ENCODE data around the gene HINT3. TPM values are rescaled to one million over a fixed set of nuclear protein-coding genes. Genes with fewer than 3 reads are reported as not detected.

The HINT3 gene
- total and polyA plus RNA-seq, 7 experiments from 2014 or later: 7.7 to 12.4 (median 9.5) TPM

DNA sequence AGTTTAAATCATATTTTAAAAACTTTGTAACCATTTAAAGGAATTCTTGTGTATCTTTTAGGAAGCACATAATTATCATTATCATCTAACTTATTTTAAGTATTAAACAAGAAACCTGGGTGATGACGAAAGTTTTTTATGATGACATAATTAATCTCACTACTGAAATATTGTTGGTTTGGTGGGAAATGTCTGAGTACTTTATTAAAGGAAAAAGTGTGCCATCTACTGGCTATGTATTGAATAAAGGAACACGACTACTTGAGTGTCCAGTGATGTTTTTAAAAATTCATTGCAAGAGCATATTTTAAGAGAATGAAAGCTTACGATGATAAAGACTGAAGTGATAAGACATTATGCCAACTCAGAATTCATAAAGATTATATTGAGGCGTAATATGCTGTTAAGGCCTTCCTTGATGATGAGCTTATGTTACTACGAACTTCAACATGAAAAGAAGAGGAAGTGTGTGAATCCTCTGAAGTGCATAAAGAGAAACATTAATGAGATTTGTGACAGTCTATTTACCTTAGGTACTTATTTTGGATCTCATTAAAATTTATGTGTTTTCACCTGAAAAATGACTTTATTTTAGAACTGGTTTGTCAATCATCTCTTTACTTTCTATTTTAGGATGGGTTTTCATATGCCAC lies 17.8 kb downstream of the HINT3 start:
- Histone ChIP-seq H3K36me3 (ENCODE audit: control insufficient read depth in 2 of 3, insufficient read depth in 3 of 3, low read length in 3 of 3) (peaks cover 0 to 10% (median 0%) of the 10 kb centered on the region in 3 experiments), H3K4me1 (ENCODE audit: control insufficient read depth in 2 of 2, insufficient read depth in 2 of 2, low read length in 2 of 2) (no peaks in the 10 kb centered on the region), H3K4me3 (ENCODE audit: low read length) (no peak overlapping the region), H3K9me3 (ENCODE audit: control insufficient read depth in 2 of 3, low read length in 3 of 3) (no peaks in the 10 kb centered on the region), H3K27ac (ENCODE audit: low read depth, low read length) (no peak overlapping the region), H3K27me3 (ENCODE audit: control insufficient read depth in 2 of 2, insufficient read depth in 2 of 2, low read length in 2 of 2) (no peaks in the 10 kb centered on the region)
- Mint-ChIP-seq H3K4me3 (peak overlapping the region in 3 of 10 donors; percentile 24 to 54 (median 32)), H3K27me3 (no peaks in the 10 kb centered on the region), H3K4me1 (peaks cover 3 to 13% (median 11%) of the 10 kb centered on the region in 7 donors), H3K27ac (peak overlapping the region in 7 of 9 donors; percentile 5 to 80 (median 46)), H3K9me3 (no peaks in the 10 kb centered on the region), H3K36me3 (peaks cover 0 to 16% (median 7%) of the 10 kb centered on the region in 5 donors)
- DNase-seq (peak in 6 of 9 donors; percentile 11 to 56 (median 43)), ATAC-seq (peak; percentile 80)
- CTCF ChIA-PET: interaction anchor here (0.6 to 2.0 kb wide), 14 partner anchors 11 to 664 kb away, joined by 3 to 9 read pairs (median 5); partner anchors contain the start of genes HINT3 and NCOA7
- POLR2A ChIA-PET: interaction anchor here (0.6 to 3.7 kb wide), 6 partner anchors 12 to 193 kb away, joined by 3 to 17 read pairs (median 4); partner anchors contain the start of genes NCOA7 and TRMT11
- intact Hi-C loops (cut with micrococcal nuclease): loop anchor here (1.0 to 2.0 kb wide), 10 partner anchors 18 to 782 kb away; partner anchors contain the start of gene HINT3 (in 1 of the 2)

- ChIA-PET POLR2A (no interaction called here), CTCF (no interaction called here)
- H3K36me3 ChIP-seq (ENCODE audit: control insufficient read depth in 2 of 3, insufficient read depth in 3 of 3, low read length in 3 of 3): peaks cover 0 to 4% (median 0%) of the 10 kb centered on the region in 3 experiments
- no peak for DNase-seq
- Mint-ChIP-seq H3K27me3 (no peaks in the 10 kb centered on the region), H3K4me1 (peaks cover 0 to 6% (median 5%) of the 10 kb centered on the region in 7 donors), H3K4me3 (no peak overlapping the region), H3K36me3 (peaks cover 0 to 12% (median 3%) of the 10 kb centered on the region in 5 donors), H3K9me3 (no peaks in the 10 kb centered on the region), H3K27ac (no peak overlapping the region)
- no peaks in the 10 kb centered on the region for H3K27me3 ChIP-seq (ENCODE audit: control insufficient read depth in 2 of 2, insufficient read depth in 2 of 2, low read length in 2 of 2)
- no peaks in the 10 kb centered on the region for H3K4me1 ChIP-seq (ENCODE audit: control insufficient read depth in 2 of 2, insufficient read depth in 2 of 2, low read length in 2 of 2)
- H3K4me3 ChIP-seq (ENCODE audit: low read length): no peak overlapping the region
- H3K27ac ChIP-seq (ENCODE audit: low read depth, low read length): no peak overlapping the region
- no peak for ATAC-seq
- H3K9me3 ChIP-seq (ENCODE audit: control insufficient read depth in 2 of 3, low read length in 3 of 3): no peaks in the 10 kb centered on the region
- intact Hi-C loops (cut with micrococcal nuclease): no loop called here
Measured at GRCh38 chr6:125979101-125979500, 22.5 kb downstream of the HINT3 start.

DNA sequence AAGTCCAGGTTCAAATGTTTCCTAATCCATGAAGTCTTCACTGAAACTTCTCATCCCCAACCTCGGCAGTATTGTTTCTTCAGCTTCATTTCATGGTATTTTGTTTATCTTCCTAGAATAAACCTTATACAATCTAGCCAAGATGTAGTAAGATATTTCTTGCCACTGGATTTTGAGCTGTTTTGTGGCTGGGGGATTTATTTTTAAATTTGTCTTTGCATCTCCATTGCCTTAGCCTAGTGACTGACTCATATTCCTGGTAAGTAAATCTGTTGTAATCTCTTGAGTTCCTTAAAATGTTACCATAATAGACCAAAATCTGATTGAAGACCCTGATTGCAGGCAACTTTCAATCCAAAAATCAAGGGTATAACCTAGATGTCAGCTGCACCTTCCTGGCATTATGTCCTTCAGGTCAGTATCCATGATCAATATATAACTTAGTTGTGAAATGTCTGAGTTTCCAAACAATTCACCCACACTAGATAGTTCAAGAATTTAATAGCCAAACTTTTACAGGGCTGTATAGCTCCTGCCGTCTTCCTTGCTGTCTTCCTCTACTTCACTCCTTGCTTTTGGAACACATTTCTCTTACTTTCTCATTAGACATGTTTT lies 25.1 kb downstream of the HINT3 start:
- intact Hi-C loops (cut with micrococcal nuclease): loop anchor here (10.0 kb wide), 2 partner anchors 827 to 1283 kb away; partner anchors contain the start of genes RNF146 (in 1 of the 2) and TPD52L1 (in 1 of the 2)
- peaks cover 5 to 7% of the 10 kb centered on the region in 2 donors for H3K4me1 ChIP-seq (ENCODE audit: control insufficient read depth in 2 of 2, insufficient read depth in 2 of 2, low read length in 2 of 2)
- no peak for DNase-seq
- CTCF ChIA-PET: interaction anchor here (0.5 to 1.5 kb wide), 3 partner anchors 10 to 123 kb away, joined by 3 to 4 read pairs (median 3); no protein-coding TSS in a partner anchor
- Mint-ChIP-seq H3K36me3 (peaks cover 0 to 12% (median 0%) of the 10 kb centered on the region in 5 donors), H3K27me3 (no peaks in the 10 kb centered on the region), H3K4me3 (no peak overlapping the region), H3K27ac (no peak overlapping the region), H3K4me1 (peaks cover 0 to 4% (median 0%) of the 10 kb centered on the region in 7 donors), H3K9me3 (no peaks in the 10 kb centered on the region)
- H3K36me3 ChIP-seq (ENCODE audit: control insufficient read depth in 2 of 3, insufficient read depth in 3 of 3, low read length in 3 of 3): peaks cover 0 to 6% (median 0%) of the 10 kb centered on the region in 3 experiments
- H3K27ac ChIP-seq (ENCODE audit: low read depth, low read length): no peak overlapping the region
- no peaks in the 10 kb centered on the region for H3K9me3 ChIP-seq (ENCODE audit: control insufficient read depth in 2 of 3, low read length in 3 of 3)
- H3K27me3 ChIP-seq (ENCODE audit: control insufficient read depth in 2 of 2, insufficient read depth in 2 of 2, low read length in 2 of 2): no peaks in the 10 kb centered on the region
- no peak overlapping the region for H3K4me3 ChIP-seq (ENCODE audit: low read length)
- no peak for ATAC-seq
- POLR2A ChIA-PET: interaction anchor here (1.1 to 1.4 kb wide), 2 partner anchors 25 to 191 kb away, joined by 5 read pairs; partner anchors contain the start of genes HINT3 and NCOA7

- peaks cover 0 to 4% (median 0%) of the 10 kb centered on the region in 7 donors for H3K4me1 Mint-ChIP-seq
- H3K36me3 ChIP-seq (ENCODE audit: control insufficient read depth in 2 of 3, insufficient read depth in 3 of 3, low read length in 3 of 3): peaks cover 0 to 7% (median 0%) of the 10 kb centered on the region in 3 experiments
- H3K4me3 Mint-ChIP-seq: no peak overlapping the region
- ChIA-PET POLR2A (no interaction called here), CTCF (no interaction called here)
- no peaks in the 10 kb centered on the region for H3K27me3 Mint-ChIP-seq
- no peaks in the 10 kb centered on the region for H3K9me3 Mint-ChIP-seq
- no peak overlapping the region for H3K27ac Mint-ChIP-seq
- H3K27ac ChIP-seq (ENCODE audit: low read depth, low read length): no peak overlapping the region
- H3K4me1 ChIP-seq (ENCODE audit: control insufficient read depth in 2 of 2, insufficient read depth in 2 of 2, low read length in 2 of 2): peaks cover 14 to 20% of the 10 kb centered on the region in 2 donors
- intact Hi-C loops (cut with micrococcal nuclease): loop anchor here (10.0 kb wide), 2 partner anchors 829 to 1281 kb away; partner anchors contain the start of genes RNF146 (in 1 of the 2) and TPD52L1 (in 1 of the 2)
- H3K27me3 ChIP-seq (ENCODE audit: control insufficient read depth in 2 of 2, insufficient read depth in 2 of 2, low read length in 2 of 2): no peaks in the 10 kb centered on the region
- H3K36me3 Mint-ChIP-seq: peaks cover 0 to 5% (median 0%) of the 10 kb centered on the region in 5 donors
- no peak for ATAC-seq
- no peak for DNase-seq
- no peaks in the 10 kb centered on the region for H3K9me3 ChIP-seq (ENCODE audit: control insufficient read depth in 2 of 3, low read length in 3 of 3)
- no peak overlapping the region for H3K4me3 ChIP-seq (ENCODE audit: low read length)
Measured at GRCh38 chr6:125983246-125983945, 26.8 kb downstream of the HINT3 start.

DNA sequence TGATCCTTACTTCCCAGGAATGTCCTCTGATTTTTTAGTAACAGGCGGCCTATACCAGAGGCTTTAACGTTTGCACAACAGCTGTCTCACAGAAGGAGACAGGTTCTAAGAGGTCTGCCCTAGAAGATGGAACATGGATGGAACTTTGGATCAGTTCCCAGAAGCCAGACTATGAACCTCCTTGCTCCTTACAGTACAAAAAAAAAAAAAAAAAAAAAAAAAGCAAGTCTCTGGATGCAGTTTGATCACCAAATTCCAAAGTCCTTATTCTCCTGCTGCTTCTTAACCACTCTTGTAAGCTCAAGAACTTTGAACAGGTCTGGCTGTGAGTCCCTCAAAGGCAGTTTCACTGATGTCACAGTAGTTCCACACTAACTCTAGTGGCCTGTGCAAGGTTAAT lies 27.7 kb downstream of the HINT3 start:
- ChIA-PET POLR2A (no interaction called here), CTCF (no interaction called here)
- H3K4me1 Mint-ChIP-seq: peaks cover 0 to 6% (median 0%) of the 10 kb centered on the region in 7 donors
- no peak overlapping the region for H3K27ac ChIP-seq (ENCODE audit: low read depth, low read length)
- H3K27ac Mint-ChIP-seq: no peak overlapping the region
- no peaks in the 10 kb centered on the region for H3K9me3 Mint-ChIP-seq
- H3K27me3 Mint-ChIP-seq: no peaks in the 10 kb centered on the region
- DNase-seq (no peak), ATAC-seq (no peak)
- no peak overlapping the region for H3K4me3 Mint-ChIP-seq
- no peaks in the 10 kb centered on the region for H3K27me3 ChIP-seq (ENCODE audit: control insufficient read depth in 2 of 2, insufficient read depth in 2 of 2, low read length in 2 of 2)
- H3K36me3 Mint-ChIP-seq: no peaks in the 10 kb centered on the region
- no peaks in the 10 kb centered on the region for H3K9me3 ChIP-seq (ENCODE audit: control insufficient read depth in 2 of 3, low read length in 3 of 3)
- peaks cover 14 to 21% of the 10 kb centered on the region in 2 donors for H3K4me1 ChIP-seq (ENCODE audit: control insufficient read depth in 2 of 2, insufficient read depth in 2 of 2, low read length in 2 of 2)
- peaks cover 0 to 7% (median 0%) of the 10 kb centered on the region in 3 experiments for H3K36me3 ChIP-seq (ENCODE audit: control insufficient read depth in 2 of 3, insufficient read depth in 3 of 3, low read length in 3 of 3)
- no peak overlapping the region for H3K4me3 ChIP-seq (ENCODE audit: low read length)
- intact Hi-C loops (cut with micrococcal nuclease): loop anchor here (10.0 kb wide), 2 partner anchors 830 to 1280 kb away; partner anchors contain the start of genes RNF146 (in 1 of the 2) and TPD52L1 (in 1 of the 2)

DNA sequence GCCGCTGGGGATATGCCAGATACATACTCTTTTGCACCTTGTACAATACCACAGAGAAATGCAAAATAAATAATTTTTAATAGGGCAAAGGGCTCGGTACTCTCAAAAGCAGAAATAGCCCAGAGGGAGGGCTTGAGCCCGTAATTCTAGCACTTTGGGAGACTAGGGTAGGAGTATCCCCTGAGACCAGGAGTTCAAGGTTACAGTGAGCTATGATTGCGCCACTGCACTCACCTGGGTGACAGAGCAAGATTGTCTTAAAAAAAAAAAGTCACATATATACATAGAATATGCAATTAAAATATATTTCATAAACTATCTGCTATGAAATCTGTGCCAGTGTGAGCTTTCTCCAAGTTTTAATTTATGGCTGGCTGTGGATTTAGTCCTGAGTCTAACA lies 29.0 kb downstream of the HINT3 start:
- Histone ChIP-seq H3K36me3 (ENCODE audit: control insufficient read depth in 2 of 3, insufficient read depth in 3 of 3, low read length in 3 of 3) (peaks cover 0 to 7% (median 0%) of the 10 kb centered on the region in 3 experiments), H3K27me3 (ENCODE audit: control insufficient read depth in 2 of 2, insufficient read depth in 2 of 2, low read length in 2 of 2) (no peaks in the 10 kb centered on the region), H3K27ac (ENCODE audit: low read depth, low read length) (peak overlapping the region; percentile 76), H3K4me3 (ENCODE audit: low read length) (no peak overlapping the region), H3K9me3 (ENCODE audit: control insufficient read depth in 2 of 3, low read length in 3 of 3) (no peaks in the 10 kb centered on the region), H3K4me1 (ENCODE audit: control insufficient read depth in 2 of 2, insufficient read depth in 2 of 2, low read length in 2 of 2) (peaks cover 14 to 21% of the 10 kb centered on the region in 2 donors)
- Mint-ChIP-seq H3K9me3 (no peaks in the 10 kb centered on the region), H3K27ac (no peak overlapping the region), H3K4me3 (peak overlapping the region in 4 of 10 donors; percentile 12 to 40 (median 24)), H3K4me1 (peaks cover 0 to 14% (median 0%) of the 10 kb centered on the region in 7 donors), H3K36me3 (no peaks in the 10 kb centered on the region), H3K27me3 (no peaks in the 10 kb centered on the region)
- ATAC-seq: no peak
- no peak for DNase-seq
- intact Hi-C loops (cut with micrococcal nuclease): loop anchor here (5.0 to 10.0 kb wide), 5 partner anchors 683 to 1532 kb away; partner anchors contain the start of genes RNF146 (in 2 of the 2), HDDC2 (in 1 of the 2), MTCL3 (in 1 of the 2) and TPD52L1 (in 1 of the 2)
- CTCF ChIA-PET: interaction anchor here (1.5 to 2.6 kb wide), 2 partner anchors 9 to 10 kb away, joined by 4 to 11 read pairs; no protein-coding TSS in a partner anchor
- POLR2A ChIA-PET: interaction anchor here (0.6 to 2.7 kb wide), 11 partner anchors 11 to 235 kb away, joined by 3 to 39 read pairs (median 5); partner anchors contain the start of genes HINT3 and NCOA7
